ENCODE data around the gene CHD5. TPM values are rescaled to one million over a fixed set of nuclear protein-coding genes. Genes with fewer than 3 reads are reported as not detected.

The CHD5 gene
- total and polyA plus RNA-seq, 2 of the 4 experiments (the other 2 are of a cell fraction), result under 0.01 to 0.09 TPM

DNA sequence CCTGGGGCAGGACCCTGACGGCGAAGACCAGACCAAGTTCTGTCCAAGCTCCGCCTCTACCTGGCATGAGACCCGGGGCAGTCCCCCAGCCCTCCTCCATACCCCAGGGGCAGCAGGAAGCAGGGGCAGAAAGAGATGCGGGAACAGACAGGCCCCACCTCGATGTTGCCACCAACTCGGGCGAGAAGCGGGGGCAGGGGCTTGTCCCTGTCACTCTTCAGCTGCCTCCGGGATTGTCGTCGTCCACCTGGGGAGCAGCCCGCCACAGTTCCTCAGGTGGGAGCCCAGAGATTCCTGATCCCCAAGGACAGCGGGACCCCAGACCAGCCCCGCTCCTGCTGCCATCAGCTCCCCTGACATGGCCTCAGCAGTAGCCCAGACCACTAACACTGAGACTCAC is 54.8 kb downstream of the CHD5 start:
- 40% methylated on average over 2 of the region's 15 CpGs; no CpG with 5 or more reads in 1 of the 2 experiments for WGBS, 2 experiments (ENCODE audit: extremely low coverage in 2 of 2, insufficient read length in 1 of 2)
- TF ChIP-seq, protein P1, sequence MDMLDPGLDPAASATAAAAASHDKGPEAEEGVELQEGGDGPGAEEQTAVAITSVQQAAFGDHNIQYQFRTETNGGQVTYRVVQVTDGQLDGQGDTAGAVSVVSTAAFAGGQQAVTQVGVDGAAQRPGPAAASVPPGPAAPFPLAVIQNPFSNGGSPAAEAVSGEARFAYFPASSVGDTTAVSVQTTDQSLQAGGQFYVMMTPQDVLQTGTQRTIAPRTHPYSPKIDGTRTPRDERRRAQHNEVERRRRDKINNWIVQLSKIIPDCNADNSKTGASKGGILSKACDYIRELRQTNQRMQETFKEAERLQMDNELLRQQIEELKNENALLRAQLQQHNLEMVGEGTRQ (IDR thresholded peaks at IDR 0.05; ENCODE audit: low read depth, low read length), result no peak
- no peak for TF ChIP-seq NFE2L2 (IDR thresholded peaks at IDR 0.05; ENCODE audit: low read depth, low read length)
- no peak for TF ChIP-seq CEBPB (IDR thresholded peaks at IDR 0.05; ENCODE audit: low read depth, low read length)
- no peak for TF ChIP-seq MAFK (IDR thresholded peaks at IDR 0.05; ENCODE audit: low read depth, low read length)
- no peak for TF ChIP-seq RAD21 (IDR thresholded peaks at IDR 0.05; ENCODE audit: low read length)
- no peak for TF ChIP-seq POLR2A (IDR thresholded peaks at IDR 0.05; ENCODE audit: low read depth, low read length)
- no peak for TF ChIP-seq RFX5 (IDR thresholded peaks at IDR 0.05; ENCODE audit: low read depth, low read length)
- TF ChIP-seq, protein P2, sequence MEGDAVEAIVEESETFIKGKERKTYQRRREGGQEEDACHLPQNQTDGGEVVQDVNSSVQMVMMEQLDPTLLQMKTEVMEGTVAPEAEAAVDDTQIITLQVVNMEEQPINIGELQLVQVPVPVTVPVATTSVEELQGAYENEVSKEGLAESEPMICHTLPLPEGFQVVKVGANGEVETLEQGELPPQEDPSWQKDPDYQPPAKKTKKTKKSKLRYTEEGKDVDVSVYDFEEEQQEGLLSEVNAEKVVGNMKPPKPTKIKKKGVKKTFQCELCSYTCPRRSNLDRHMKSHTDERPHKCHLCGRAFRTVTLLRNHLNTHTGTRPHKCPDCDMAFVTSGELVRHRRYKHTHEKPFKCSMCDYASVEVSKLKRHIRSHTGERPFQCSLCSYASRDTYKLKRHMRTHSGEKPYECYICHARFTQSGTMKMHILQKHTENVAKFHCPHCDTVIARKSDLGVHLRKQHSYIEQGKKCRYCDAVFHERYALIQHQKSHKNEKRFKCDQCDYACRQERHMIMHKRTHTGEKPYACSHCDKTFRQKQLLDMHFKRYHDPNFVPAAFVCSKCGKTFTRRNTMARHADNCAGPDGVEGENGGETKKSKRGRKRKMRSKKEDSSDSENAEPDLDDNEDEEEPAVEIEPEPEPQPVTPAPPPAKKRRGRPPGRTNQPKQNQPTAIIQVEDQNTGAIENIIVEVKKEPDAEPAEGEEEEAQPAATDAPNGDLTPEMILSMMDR (conservative IDR thresholded peaks at IDR 0.05; ENCODE audit: low read depth, low read length), result no peak
- no peak for TF ChIP-seq MXI1 (IDR thresholded peaks at IDR 0.05; ENCODE audit: borderline replicate concordance, low read depth, low read length)
- TF ChIP-seq CHD1 (IDR thresholded peaks at IDR 0.05; ENCODE audit: low read depth, low read length), result no peak
- no peak for TF ChIP-seq FOS (IDR thresholded peaks at IDR 0.05; ENCODE audit: low read depth, low read length)
- no peak for TF ChIP-seq RCOR1 (IDR thresholded peaks at IDR 0.05; ENCODE audit: insufficient replicate concordance, low read length)
- TF ChIP-seq, protein P3, sequence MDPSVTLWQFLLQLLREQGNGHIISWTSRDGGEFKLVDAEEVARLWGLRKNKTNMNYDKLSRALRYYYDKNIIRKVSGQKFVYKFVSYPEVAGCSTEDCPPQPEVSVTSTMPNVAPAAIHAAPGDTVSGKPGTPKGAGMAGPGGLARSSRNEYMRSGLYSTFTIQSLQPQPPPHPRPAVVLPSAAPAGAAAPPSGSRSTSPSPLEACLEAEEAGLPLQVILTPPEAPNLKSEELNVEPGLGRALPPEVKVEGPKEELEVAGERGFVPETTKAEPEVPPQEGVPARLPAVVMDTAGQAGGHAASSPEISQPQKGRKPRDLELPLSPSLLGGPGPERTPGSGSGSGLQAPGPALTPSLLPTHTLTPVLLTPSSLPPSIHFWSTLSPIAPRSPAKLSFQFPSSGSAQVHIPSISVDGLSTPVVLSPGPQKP (IDR thresholded peaks at IDR 0.05; ENCODE audit: borderline replicate concordance, low read depth, low read length), result no peak
- no peak for TF ChIP-seq SMC3 (IDR thresholded peaks at IDR 0.05; ENCODE audit: low read depth, low read length)
- TF ChIP-seq BHLHE40 (IDR thresholded peaks at IDR 0.05; ENCODE audit: low read depth, low read length), result no peak
- TF ChIP-seq MAZ (IDR thresholded peaks at IDR 0.05; ENCODE audit: borderline replicate concordance, low read depth, low read length), result no peak

More for the DNA sequence above, 54.8 kb downstream of the CHD5 start:
- Histone ChIP-seq H3K18ac (ENCODE audit: low read depth, low read length) (no peak overlapping the region), H4K5ac (ENCODE audit: low read depth, low read length) (no peak overlapping the region), H3K4me3 (ENCODE audit: insufficient read depth, low read depth, low read length) (no peak overlapping the region), H3K27ac (ENCODE audit: insufficient read depth, low read length) (no peak overlapping the region), H2BK15ac (ENCODE audit: low read depth, low read length) (no peak overlapping the region), H3K79me1 (ENCODE audit: low read depth in 1 of 2, low read length in 2 of 2) (no peaks in the 10 kb centered on the region), H3K9ac (ENCODE audit: low read depth, low read length) (no peak overlapping the region), H3K9me1 (ENCODE audit: insufficient read depth, low read length) (no peaks in the 10 kb centered on the region), H3K4me2 (ENCODE audit: low read depth, low read length) (no peak overlapping the region), H3K9me3 (ENCODE audit: control insufficient read depth, insufficient read depth, low read length) (no peaks in the 10 kb centered on the region), H4K91ac (ENCODE audit: insufficient read depth, low read depth, low read length) (no peak overlapping the region), H2BK20ac (ENCODE audit: low read depth, low read length) (no peak overlapping the region), H3K23ac (ENCODE audit: low read depth, low read length) (no peak overlapping the region), H3K36me3 (ENCODE audit: control insufficient read depth, insufficient read depth, low read length) (no peaks in the 10 kb centered on the region), H3K56ac (ENCODE audit: extremely low read depth, insufficient read depth, low read length) (no peak overlapping the region), H3K4me1 (ENCODE audit: control insufficient read depth, insufficient read depth, low read length) (no peaks in the 10 kb centered on the region), H2AK9ac (replicated peaks; ENCODE audit: low read depth, low read length, poor library complexity) (no peak overlapping the region), H4K20me1 (ENCODE audit: insufficient read depth, low read length) (no peaks in the 10 kb centered on the region), H3K27me3 (ENCODE audit: control insufficient read depth, insufficient read depth, low read length) (peaks cover 2% of the 10 kb centered on the region; the same call in 1 of the 2 replicates), H2BK120ac (ENCODE audit: low read depth, low read length) (no peak overlapping the region), H3K4ac (ENCODE audit: low read depth, low read length) (no peak overlapping the region), H2AFZ (replicated peaks; ENCODE audit: low read length, poor library complexity) (no peak overlapping the region), H3K14ac (replicated peaks; ENCODE audit: low read depth, low read length) (no peak overlapping the region), H4K8ac (ENCODE audit: low read depth in 2 of 2, low read length in 2 of 2) (no peak overlapping the region), H2BK5ac (ENCODE audit: low read depth, low read length, poor library complexity, severe bottlenecking) (no peak overlapping the region), H2AK5ac (ENCODE audit: low read depth, low read length) (no peak overlapping the region)
- ChIA-PET POLR2A (ENCODE audit: unreplicated experiment) (no interaction called here), CTCF (no interaction called here)
- dilution Hi-C loops (cut with HindIII; ENCODE audit: low sequenced_read_pairs, unreplicated experiment) (no loop called here), in situ Hi-C loops (cut with MboI; ENCODE audit: low sequenced_read_pairs) (no loop called here), intact Hi-C loops (cut with micrococcal nuclease) (no loop called here)
- no peak for ATAC-seq (ENCODE audit: low read depth)
- DNase-seq, result no peak
- BruUV-seq (replicated peaks), result no TSS peak

Measured in IMR-90 (cell line).